UCSD-AML1 (cell line): Measurements from ENCODE around the gene CDYL2.
"Not testable (repeated sequence)": the region's sequence is repeated elsewhere in the genome, so short reads cannot be mapped to it uniquely, and the experiment has no call there.

Experiments
- DNase-seq: peaks from one replicate; lab custom pipeline; 2025; ENCODE audit not compliant: unreplicated experiment; lab: John Stamatoyannopoulos, UW

The CDYL2 gene

GRCh38 chr16:80674884-80675283 lies 129.5 kb downstream of the CDYL2 start:
- DNase-seq = no peak

GRCh38 chr16:80672379-80672778 lies 132.0 kb downstream of the CDYL2 start:
- no peak for DNase-seq

- DNase-seq = no peak
Observed at GRCh38 chr16:80671281-80671849, 133.0 kb downstream of the CDYL2 start.

DNA sequence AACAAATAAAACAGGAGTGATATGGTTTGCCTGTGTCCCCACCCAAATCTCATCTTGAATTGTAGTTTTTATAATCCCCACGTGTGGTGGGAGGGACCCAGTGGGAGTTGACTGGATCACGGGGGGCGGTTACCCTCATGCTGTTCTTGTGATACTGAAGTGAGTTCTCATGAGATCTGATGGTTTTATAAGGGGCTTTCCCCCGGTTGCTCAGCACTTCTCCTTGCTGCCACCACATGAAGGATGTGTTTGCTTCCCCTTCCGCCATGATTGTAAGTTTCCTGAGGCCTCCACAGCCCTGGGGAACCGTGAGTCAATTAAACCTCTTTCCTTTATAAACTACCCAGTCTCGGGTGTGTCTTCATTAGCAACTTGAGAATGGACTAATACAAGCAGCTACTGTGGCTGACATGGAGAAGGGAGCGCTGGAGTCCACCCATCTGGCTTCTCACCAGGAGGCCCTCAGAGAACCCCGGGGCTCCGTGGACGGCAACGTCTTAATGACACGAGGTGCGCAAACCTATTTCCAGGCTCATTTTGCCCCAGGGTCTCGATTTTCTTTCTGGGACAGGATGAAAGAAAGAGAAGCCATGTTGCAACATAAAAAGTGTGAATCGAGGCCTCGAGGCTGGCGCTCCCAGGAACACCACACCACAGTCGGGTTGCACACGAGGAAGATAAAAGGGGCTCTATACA lies 134.1 kb downstream of the CDYL2 start:
- no peak for DNase-seq

GRCh38 chr16:80669673-80670072 lies 134.7 kb downstream of the CDYL2 start:
- DNase-seq = no peak

DNA sequence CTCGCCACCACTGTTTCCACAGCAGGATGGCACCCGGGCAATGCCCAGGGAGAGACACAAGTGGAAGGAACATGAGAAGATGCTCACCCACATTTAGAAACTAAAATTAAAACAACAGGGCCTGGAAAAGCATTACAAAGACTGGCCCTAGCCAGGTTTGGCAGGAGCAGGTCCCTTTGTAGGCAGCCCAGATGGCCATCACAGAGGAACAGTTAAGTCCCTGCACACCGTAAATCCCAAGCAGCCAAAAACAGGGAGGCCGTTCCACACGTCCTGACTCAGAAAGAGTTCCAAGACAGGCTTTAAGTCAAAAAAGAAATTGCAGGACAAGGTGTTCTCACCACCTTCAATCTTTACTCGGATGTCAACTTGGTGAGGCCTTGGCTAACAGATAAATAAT lies 136.5 kb downstream of the CDYL2 start:
- no peak for DNase-seq

- DNase-seq = no peak
Observed at GRCh38 chr16:80667251-80667560, 137.2 kb downstream of the CDYL2 start.

DNA sequence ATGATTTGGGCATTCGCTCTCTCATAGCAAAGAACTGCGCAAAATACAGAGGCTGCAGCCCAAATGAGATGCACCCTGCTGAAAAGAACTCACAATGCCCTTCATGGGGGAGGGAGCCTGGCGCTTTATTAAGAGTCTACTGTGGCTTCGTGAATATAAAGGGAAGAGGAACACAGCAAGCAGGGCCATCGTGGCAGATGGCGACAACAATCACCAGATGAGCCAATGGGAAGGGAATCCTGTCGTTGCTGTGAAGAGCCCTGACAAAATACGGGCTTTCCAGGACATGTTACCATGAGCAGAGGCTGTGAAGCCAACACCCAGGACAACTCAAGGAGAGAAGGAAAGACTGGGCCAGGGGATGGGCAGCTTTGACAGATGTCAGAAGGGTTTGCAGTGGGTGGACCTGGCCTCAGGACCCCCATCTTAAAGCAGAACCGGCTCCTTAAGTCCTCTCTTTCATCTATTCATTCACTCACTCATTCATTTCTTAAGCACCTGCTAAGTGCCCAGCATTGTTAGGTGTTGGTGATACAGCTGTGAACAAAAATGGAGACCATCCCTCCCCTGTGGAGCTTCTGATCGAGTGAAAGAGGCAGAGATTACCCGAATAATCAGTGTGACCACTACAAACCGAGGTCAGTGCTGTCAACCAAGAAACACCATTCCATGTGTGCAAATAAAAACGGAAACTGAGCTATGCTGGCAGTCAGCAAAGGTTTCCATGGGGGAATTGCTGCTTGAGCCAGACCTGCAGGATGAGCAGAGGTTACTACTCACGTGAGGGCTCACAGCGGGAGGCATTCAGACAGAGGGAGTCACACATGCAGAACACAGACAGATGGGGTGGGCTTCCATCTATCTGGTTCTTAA lies 137.8 kb downstream of the CDYL2 start:
- no peak for DNase-seq

GRCh38 chr16:80665356-80665755 lies 139.0 kb downstream of the CDYL2 start:
- no peak for DNase-seq

DNA sequence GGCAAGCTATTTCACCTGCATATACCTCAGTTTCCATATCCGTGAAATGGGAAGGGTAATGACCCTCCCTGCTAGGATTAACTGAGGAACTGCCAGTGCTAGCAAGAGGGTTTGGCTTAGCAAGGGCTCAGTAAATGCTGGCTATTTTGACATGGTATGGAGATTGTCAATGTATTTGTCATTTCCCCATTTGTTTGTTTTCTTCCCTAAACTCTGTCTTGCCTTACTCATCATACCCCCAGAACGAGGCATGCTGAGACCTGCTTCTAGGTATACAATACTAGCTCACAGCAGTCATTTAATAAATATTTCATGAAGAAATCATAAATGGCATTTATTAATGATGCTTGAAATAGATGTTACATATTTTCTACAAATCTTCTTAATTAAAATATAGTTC lies 139.6 kb downstream of the CDYL2 start:
- DNase-seq = no peak

DNA sequence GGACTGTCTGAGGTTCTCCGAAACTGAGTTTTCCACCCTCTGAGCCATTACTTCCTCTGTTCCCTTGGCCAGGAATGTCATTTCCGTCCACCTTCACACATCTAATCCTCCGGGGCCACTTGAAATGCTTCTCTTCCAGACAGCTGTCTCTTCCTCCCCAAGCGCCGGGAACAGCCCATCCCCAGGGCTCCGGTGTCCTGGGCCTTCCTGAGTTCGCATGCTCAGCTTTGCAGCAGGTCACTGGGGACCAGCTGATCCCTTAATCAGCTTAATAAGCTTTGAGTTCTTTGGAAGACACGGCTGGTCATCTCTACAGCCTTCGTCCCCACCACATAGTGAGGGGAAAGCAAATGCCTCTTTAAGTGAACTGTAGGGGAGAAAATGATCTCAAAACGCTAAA lies 140.2 kb downstream of the CDYL2 start:
- DNase-seq = no peak

- DNase-seq = no peak
Observed at GRCh38 chr16:80663078-80663477, 141.3 kb downstream of the CDYL2 start.

DNA sequence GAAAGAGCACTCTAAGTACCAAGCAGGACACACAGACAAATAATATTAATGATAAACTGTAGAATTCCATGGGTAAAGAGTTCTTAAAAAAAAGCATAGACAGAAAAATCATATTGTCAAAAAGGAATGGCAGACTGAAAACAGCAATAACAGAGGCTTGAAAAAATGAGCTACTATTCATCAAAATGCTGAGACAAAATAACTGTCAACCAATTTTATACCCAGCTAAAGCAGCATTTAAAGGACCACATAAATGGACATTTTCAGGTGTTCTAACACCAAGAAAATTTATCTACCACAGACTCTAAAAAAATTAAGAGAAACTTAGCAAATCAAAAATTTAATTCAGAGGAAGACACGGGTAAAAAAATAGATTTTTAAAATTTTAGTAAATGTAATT lies 144.5 kb downstream of the CDYL2 start:
- no peak for DNase-seq

DNA sequence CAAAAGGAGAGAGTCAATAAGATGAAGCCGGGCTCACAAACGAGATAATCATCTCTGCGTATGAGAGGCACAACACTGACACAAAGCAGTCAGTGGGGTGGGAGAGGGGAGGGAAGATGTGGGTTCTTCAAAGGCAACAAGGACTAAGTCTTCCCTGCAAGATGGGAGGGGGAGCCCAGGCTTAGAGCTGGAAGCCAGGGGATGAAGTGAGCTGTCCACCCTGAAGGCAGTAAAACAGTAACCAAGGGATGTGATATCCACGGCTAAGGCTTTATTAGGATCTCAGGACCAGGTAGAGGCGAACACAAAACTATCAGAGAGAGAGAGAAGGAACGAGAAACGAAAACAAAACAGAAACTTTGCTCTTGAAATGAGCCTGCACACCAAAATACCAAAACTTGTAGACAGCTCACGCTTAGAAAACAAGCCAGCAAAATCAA lies 147.7 kb downstream of the CDYL2 start:
- DNase-seq = no peak

GRCh38 chr16:80656161-80656560 lies 148.2 kb downstream of the CDYL2 start:
- DNase-seq = no peak

GRCh38 chr16:80655751-80656150 lies 148.6 kb downstream of the CDYL2 start:
- no peak for DNase-seq

DNA sequence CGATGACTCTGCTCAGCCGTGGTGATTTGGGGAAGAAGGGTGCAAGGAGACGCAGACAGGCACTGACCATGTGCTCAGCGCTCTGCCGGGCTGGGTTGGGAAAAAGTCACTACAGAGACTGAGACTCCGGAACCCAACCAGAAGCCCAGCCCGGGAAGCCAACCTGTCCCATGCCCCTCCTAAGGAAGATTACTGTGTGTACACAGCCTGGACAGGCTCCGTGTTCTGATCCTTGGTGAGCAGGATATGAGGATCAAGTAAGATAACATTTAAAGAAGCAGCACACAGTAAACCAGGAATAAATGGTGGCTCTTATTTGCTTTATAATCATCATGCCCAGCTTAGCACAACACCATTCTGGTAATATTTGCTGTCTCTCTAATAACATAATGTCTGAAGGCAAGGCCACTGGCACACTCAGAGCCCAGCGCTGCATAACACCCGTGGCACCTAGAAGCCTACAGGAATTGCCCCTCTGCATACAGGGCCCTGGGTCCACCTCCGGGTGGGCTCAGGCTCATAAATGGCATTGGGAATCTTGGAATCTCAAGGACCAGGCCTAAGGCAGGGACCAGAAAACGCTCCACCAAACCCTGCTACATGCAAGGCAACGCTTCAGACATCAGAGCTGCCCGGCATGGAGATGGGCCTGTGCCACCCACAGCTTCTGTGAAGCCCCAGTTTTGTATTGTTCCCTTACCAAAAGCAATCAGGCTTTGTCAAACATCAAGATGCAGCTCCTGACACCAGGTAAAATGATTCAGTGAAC lies 150.1 kb downstream of the CDYL2 start:
- no peak for DNase-seq

DNA sequence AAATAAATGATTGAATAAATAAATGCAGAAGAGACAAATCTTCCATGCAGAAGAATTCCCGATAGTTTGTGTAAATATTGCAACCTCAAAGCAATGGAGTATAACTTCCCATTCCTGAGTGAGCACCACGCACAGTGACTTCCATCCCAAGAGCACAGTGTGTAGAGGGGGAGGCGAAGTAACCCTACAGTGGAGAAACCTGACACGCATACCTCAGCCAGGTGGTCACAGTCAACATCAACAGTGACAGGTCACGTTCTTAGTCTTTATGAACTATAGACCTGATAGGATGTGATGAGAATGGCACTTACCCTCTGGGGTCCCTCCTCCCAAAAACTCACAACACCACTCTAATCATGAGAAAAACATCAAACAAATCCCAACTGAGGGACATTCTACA lies 152.0 kb downstream of the CDYL2 start:
- DNase-seq = no peak

DNA sequence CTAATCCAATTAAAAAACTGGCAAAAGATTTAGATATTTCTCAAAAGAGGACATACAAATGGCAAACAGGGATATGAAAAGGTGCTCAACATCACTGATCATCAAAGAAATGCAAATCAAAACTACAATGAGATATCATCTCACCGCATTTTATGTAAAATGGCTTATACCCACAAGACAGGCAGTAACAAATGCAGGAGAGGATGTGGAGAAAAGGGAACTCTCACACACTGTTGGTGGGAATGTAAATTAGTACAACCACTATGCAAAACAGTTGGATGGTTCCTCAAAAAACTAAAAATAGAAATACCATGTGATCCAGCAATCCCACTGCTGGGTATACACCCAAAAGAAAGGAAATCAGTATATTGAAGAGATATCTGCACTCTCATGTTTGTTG lies 154.1 kb downstream of the CDYL2 start:
- not testable (repeated sequence) for DNase-seq

DNA sequence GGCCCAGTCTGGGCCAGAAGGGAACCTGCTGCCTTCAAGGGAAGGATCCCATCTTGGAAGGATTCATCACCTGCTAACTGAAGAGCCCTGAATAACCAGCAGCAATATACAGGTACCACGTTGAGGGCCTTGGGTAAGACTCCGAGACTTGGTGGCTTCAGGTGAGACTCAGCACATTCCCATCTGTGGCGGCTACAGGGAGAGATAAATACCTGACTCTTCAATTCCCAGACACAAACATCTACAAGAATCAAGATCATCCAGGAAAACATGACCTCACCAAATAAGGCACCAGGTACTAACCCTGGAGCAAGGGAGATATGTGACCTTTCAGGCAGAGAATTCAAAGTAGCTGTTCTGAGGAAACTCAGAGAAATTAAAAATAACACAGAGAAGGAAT lies 164.1 kb downstream of the CDYL2 start:
- no peak for DNase-seq

- no peak for DNase-seq
Observed at GRCh38 chr16:80639636-80640035, 164.8 kb downstream of the CDYL2 start.

GRCh38 chr16:80637621-80638020 lies 166.8 kb downstream of the CDYL2 start:
- DNase-seq = no peak
